ENCODE data around the gene SLC12A5.

The SLC12A5 gene

DNA sequence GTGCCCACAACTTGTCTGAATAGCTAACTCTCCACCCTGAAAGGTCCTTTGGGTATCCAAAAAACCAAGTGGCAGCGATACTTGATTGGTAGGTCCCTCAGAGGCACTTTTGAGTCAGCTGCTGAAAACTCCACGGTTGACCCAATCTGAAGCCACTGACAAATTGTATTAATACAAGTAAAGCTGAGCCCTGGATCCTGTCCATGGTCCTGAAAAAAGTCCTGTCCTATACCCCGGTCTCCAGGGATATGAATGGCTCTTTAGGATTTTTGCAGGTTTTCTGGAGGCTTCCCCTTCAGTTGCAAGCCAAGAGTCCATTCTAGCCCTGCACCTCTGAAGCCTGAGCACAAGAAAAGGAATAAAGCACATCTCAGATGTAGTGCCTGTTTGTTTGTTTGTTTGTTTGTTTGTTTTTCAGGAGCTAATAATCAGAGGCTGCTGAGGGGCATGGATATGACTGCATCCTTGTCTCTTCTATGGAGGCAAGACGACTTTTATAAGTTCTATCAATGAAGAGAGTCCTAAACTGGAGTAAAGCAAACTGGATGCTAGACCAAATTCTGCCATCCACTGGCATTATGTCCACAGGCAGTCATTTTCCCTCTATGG lies 1.7 kb upstream of the SLC12A5 start:
- TF ChIP-seq, protein P1, sequence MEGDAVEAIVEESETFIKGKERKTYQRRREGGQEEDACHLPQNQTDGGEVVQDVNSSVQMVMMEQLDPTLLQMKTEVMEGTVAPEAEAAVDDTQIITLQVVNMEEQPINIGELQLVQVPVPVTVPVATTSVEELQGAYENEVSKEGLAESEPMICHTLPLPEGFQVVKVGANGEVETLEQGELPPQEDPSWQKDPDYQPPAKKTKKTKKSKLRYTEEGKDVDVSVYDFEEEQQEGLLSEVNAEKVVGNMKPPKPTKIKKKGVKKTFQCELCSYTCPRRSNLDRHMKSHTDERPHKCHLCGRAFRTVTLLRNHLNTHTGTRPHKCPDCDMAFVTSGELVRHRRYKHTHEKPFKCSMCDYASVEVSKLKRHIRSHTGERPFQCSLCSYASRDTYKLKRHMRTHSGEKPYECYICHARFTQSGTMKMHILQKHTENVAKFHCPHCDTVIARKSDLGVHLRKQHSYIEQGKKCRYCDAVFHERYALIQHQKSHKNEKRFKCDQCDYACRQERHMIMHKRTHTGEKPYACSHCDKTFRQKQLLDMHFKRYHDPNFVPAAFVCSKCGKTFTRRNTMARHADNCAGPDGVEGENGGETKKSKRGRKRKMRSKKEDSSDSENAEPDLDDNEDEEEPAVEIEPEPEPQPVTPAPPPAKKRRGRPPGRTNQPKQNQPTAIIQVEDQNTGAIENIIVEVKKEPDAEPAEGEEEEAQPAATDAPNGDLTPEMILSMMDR (IDR thresholded peaks at IDR 0.05; ENCODE audit: low read depth, low read length, missing control alignments) = no peak
- DNase-seq (ENCODE audit: low read depth) = no peak

DNA sequence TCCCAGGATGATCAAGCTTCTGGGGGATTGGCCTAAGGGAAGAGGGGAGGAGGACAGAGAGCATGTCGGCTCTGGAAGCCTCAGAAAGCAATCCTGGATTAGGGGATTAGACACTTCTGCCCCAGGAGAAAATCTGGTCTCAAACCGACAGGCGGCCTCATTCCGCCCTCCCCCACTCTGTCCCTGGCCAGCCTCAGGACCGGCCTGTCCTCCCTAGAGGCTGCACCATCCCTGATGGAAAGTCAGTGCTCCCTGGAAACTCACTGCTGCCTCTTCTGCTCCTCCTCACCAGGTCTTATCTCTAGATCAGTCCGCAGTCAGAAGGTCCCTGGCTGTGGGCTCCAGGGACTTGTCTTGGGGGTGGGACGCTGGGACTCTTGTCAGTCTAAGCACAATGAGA lies 905 bp upstream of the SLC12A5 start:
- DNase-seq (ENCODE audit: low read depth) = no peak
- TF ChIP-seq, protein P1 (IDR thresholded peaks at IDR 0.05; ENCODE audit: low read depth, low read length, missing control alignments) = no peak
- H3K4me3 ChIP-seq (ENCODE audit: low read depth, low read length) = no peak overlapping the region

More for the DNA sequence above, 1.7 kb upstream of the SLC12A5 start:
- no peak overlapping the region for H3K4me3 ChIP-seq (ENCODE audit: low read depth, low read length)

DNA sequence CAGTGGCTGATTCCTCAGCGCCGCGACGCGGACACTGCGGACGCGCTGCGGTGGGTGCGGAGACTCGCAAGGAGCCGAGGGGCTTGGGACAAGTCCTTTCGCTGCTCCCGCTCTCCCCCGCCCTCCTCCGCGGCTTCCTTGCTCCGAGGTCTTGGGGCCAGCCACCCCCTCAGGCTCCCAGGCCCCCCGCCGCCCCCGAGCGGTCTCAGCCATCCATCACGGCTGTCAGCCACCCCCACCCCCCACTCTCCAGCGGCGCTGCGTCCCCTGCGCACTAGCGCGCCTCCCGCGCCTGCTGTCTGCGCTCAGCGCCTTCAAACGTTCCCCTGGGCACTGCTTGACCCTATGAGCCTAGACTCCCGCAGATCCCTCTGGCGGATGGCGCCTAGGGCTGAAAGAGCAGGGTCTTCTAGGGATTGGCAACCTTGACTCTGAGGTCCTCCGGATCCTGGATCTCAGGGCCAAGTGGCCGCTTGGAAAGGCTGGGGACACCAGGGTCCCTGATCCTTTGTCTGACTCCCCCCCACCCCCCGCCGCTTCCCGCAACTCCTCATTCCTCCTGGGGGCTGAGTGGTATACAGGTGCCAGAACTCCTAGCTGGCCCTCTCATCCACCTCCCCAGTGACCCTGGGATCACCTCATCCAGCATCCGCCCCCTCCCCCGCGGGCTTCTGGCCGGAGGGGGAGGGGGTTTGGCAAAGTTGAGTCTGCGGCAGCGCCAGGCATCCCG lies 1.4 kb downstream of the SLC12A5 start:
- TF ChIP-seq, protein P1 (IDR thresholded peaks at IDR 0.05; ENCODE audit: low read depth, low read length, missing control alignments) = no peak
- DNase-seq (ENCODE audit: low read depth) = no peak
- no peak overlapping the region for H3K4me3 ChIP-seq (ENCODE audit: low read depth, low read length)

DNA sequence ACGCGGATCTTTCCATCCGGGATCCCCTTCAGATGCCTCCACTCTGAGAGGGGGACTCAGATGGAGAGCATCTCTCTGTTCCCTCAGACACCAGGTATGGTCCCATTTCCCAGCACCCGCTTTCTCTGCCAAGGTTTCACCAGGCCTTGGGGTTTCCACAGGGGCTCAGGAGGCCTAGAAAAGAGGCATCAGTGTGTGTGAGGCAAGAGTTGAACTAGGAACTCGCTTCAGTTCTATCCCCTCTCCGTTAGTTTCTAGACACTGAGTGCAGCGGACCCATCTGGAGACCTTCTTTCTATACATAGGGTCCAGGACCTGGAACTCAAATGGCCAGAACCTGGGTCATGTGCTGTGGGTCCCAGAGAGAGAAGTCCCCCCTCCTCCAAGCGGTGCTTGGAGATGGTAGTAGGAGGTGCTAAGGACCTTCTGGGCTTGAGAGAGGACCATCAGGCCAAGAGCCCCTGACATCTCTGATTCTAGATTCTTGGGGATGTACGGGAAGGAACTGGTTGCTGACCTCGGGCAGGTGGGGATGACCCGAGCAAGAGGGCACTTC lies 2.1 kb downstream of the SLC12A5 start:
- DNase-seq (ENCODE audit: low read depth) = no peak
- no peak overlapping the region for H3K4me3 ChIP-seq (ENCODE audit: low read depth, low read length)
- TF ChIP-seq, protein P1 (IDR thresholded peaks at IDR 0.05; ENCODE audit: low read depth, low read length, missing control alignments) = no peak

DNA sequence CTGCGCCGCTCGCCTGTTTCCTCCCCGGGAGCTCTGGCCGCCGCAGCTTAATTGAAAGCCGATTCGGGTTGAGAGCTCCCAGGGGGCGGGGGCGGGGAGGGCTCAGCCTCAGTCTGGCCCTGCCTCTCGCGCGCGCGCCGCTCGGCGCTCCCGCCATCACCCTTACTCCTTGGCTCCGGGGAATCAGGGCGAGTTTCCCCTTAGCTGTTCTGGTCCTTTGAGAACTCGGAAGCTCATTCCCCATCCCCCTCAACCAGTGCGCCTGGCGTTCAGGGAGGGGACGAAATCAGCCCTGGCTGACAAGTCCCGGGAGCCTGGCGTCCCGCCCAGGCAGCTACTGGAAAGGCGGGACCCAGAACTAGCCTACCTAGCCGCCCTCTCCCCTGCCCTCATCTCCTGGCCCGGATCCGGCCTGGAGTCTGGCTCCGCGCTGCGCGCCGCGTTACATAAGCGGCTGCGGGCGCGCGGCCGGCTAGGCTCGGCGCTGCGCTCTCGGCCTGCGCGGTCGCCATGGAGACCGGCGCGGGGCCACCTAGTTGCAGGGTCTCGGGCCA lies 2.8 kb downstream of the SLC12A5 start:
- no peak for DNase-seq (ENCODE audit: low read depth)
- no peak overlapping the region for H3K4me3 ChIP-seq (ENCODE audit: low read depth, low read length)
- TF ChIP-seq, protein P1 (IDR thresholded peaks at IDR 0.05; ENCODE audit: low read depth, low read length, missing control alignments) = no peak

DNA sequence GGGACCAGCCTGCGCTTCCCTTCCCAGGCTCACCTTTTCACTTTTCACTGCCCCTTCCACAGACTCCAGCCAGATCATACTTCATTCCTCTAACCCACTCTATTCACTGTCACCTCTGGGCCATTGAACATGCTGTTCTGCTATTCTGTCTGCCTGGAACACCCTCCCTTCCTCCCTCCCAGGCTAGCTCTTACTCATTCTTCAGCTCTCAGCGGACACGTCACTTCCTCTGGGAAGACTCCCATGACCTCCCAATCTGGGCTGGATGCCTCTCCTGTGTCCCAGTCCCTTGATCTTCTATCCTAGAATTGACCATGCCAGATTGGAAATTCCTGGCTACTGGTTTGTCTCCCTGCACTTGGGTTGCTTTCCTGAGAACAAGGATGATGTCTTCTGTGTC lies 5.0 kb downstream of the SLC12A5 start:
- no peak for DNase-seq (ENCODE audit: low read depth)
- TF ChIP-seq, protein P1 (IDR thresholded peaks at IDR 0.05; ENCODE audit: low read depth, low read length, missing control alignments) = no peak
- no peak overlapping the region for H3K4me3 ChIP-seq (ENCODE audit: low read depth, low read length)
